ENCODE data around the gene HLA-A. TPM values are rescaled to one million over a fixed set of nuclear protein-coding genes. Genes with fewer than 3 reads are reported as not detected.
A peak's percentile ranks its signal among the peaks of the same experiment; 100 is the strongest.

Gene HLA-A
- total RNA-seq, 1 donor from 2014 or later, result 519 TPM

- DNase-seq (ENCODE audit: low read depth in 2 of 2), result no peak
Observed at GRCh38 chr6:29986179-29986781, 43.9 kb downstream of the HLA-A start.

GRCh38 chr6:29989211-29989610 lies 46.9 kb downstream of the HLA-A start:
- no peak for DNase-seq (ENCODE audit: low read depth in 2 of 2)

GRCh38 chr6:29990931-29991330 lies 48.6 kb downstream of the HLA-A start:
- DNase-seq (ENCODE audit: low read depth in 2 of 2), result no peak

GRCh38 chr6:29992807-29993206 lies 50.5 kb downstream of the HLA-A start:
- no peak for DNase-seq (ENCODE audit: low read depth in 2 of 2)

- DNase-seq (ENCODE audit: low read depth in 2 of 2), result no peak
Observed at GRCh38 chr6:29994826-29995225, 52.5 kb downstream of the HLA-A start.

GRCh38 chr6:29995340-29995777 lies 53.0 kb downstream of the HLA-A start:
- DNase-seq (ENCODE audit: low read depth in 2 of 2), result peak in 1 of 2 donors; percentile 68

Other genes with a start within 250 kb of the HLA-A start
- 15.0 and 22.3 TPM in 2 replicates for gene HLA-F, start 219.1 kb upstream of the HLA-A start, total RNA-seq
- gene HLA-G, start 114.7 kb upstream of the HLA-A start, total RNA-seq, result not detected in 2 replicates
- 30.3 and 36.2 TPM in 2 replicates for gene POLR1H, start 118.7 kb downstream of the HLA-A start, total RNA-seq
- gene PPP1R11, start 124.7 kb downstream of the HLA-A start, total RNA-seq, result 8.6 and 12.0 TPM in 2 replicates
- gene RNF39, start 133.2 kb downstream of the HLA-A start, total RNA-seq, result not detected in 2 replicates
- not detected in 2 replicates for gene TRIM31, start 170.6 kb downstream of the HLA-A start, total RNA-seq
- not detected in 2 replicates for gene TRIM40, start 193.6 kb downstream of the HLA-A start, total RNA-seq
- gene TRIM10, start 218.7 kb downstream of the HLA-A start, total RNA-seq, result not detected in 2 replicates
- gene TRIM15, start 221.0 kb downstream of the HLA-A start, total RNA-seq, result not detected in 2 replicates

Measured in dermis microvascular lymphatic vessel endothelial cell (primary cell).